Choroid plexus epithelial cell (primary cell): ENCODE data around the gene SLC15A1.
A peak's percentile ranks its signal among the peaks of the same experiment; 100 is the strongest.

ENCODE experiments used
- DNase-seq: peaks from one replicate; pipeline ENCODE4 v3.0.0-alpha.2; 2010; ENCODE audit warnings: low read depth
- H3K4me3 ChIP-seq: 2 replicates; pipeline ENCODE4 v1.5.1; 2011; ENCODE audit warnings: low read depth, mild to moderate bottlenecking, control low read depth, low read length, moderate library complexity
- TF ChIP-seq, protein P1 (sequence below): conservative IDR thresholded peaks from 2 replicates; pipeline ENCODE4 v1.5.1; 2011; ENCODE audit warnings: low read depth, mild to moderate bottlenecking, control low read depth, inconsistent platforms, low read length, moderate library complexity

SLC15A1 gene

DNA sequence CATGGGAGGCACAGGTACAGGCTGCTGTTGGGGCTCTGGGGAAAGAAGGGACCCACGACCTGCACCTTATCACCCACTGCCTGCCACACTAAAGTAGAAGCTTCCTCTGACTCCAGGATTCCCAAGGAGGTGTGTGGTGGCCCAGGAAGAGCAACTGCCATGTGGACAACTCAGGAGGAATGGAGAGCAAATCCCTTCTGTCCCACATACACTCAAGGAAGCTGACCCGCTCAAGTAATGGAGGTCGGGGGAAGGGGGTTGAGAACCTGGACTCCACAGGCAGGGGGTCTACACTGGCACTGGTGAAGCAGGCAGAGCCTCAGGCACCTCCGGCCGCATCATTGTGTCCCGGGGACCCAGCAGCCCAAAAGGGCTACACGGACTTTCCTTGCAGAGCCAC is 29.4 kb upstream of the SLC15A1 start:
- no peak for DNase-seq
- TF ChIP-seq, protein P1, sequence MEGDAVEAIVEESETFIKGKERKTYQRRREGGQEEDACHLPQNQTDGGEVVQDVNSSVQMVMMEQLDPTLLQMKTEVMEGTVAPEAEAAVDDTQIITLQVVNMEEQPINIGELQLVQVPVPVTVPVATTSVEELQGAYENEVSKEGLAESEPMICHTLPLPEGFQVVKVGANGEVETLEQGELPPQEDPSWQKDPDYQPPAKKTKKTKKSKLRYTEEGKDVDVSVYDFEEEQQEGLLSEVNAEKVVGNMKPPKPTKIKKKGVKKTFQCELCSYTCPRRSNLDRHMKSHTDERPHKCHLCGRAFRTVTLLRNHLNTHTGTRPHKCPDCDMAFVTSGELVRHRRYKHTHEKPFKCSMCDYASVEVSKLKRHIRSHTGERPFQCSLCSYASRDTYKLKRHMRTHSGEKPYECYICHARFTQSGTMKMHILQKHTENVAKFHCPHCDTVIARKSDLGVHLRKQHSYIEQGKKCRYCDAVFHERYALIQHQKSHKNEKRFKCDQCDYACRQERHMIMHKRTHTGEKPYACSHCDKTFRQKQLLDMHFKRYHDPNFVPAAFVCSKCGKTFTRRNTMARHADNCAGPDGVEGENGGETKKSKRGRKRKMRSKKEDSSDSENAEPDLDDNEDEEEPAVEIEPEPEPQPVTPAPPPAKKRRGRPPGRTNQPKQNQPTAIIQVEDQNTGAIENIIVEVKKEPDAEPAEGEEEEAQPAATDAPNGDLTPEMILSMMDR: no peak

DNA sequence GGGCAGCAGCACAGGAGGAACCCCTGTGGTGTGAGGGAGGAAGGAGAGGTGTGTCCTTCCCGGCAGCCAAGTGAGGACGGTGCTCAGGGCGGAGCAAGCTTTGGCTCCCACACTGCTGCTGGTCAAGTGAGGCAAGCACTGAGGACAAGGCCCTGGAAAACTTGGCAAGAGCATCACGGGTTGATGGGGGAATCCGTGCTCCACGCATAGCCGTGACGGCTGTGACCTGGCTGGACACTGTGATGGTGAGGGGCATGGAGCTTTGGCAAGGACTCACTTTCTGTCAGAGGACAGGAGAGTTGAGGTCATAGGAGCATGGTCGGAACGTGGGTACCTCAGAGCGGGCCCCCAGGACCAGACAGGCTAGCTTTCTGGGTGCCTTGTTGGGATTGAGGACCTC is 29.0 kb upstream of the SLC15A1 start:
- DNase-seq: no peak
- no peak overlapping the region for H3K4me3 ChIP-seq
- TF ChIP-seq, protein P1: no peak

More for the DNA sequence above, 29.4 kb upstream of the SLC15A1 start:
- no peak overlapping the region for H3K4me3 ChIP-seq

DNA sequence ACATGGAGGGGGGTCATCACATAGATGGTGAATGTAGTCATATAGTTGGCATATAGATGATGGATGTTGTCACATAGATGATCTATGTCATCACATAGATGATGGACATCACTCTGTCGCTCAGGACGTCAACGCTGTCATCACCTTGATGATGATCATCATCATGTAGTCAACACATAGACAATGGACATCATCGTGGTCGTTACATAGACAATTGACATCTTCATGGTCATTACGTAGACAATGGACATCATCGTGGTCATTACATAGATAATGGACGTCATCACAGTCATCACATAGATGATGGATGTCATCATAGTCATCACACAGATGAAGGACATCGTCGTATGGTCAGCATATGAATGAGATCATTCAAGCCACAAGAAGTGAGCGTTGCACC is 28.6 kb upstream of the SLC15A1 start:
- no peak for DNase-seq
- TF ChIP-seq, protein P1: no peak
- no peak overlapping the region for H3K4me3 ChIP-seq

DNA sequence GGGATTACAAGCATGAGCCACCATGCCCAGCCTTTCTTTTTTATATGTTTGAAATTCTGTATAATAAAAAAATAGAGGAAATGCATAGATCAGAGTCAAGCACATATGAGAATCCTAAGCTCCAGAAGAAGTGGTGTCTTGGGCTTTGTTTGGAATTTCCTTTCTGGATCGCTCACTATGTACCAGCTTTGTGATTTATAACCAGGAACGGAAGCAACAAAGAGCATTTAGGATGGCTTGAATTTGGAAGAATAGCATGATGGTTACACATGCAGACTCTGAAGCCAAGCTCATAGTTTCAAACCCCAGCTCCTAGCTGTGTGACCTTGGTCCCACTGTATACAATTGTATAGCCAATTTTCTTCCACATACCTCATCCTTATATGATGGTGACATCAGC is 28.0 kb upstream of the SLC15A1 start:
- H3K4me3 ChIP-seq: no peak overlapping the region
- TF ChIP-seq, protein P1: no peak
- DNase-seq: no peak

DNA sequence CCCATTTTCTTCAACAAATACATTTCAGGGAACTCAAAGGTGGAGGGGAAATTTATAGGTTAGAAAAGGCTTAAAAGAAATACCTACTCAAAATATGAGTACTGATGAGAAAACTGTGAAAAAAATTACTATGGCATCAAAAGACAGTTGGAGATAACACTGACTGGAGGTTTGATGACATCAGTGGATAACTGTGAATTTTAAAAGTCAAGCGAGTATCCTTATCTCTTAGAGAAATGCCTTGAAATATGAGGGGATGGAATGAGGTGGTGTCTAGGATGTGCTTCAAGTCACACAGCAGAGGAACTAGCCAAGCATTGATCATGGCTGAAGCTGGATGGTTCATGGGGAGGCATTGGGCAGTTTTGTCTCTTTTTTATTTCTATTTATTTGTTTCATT is 27.2 kb upstream of the SLC15A1 start:
- DNase-seq: no peak
- TF ChIP-seq, protein P1: no peak
- H3K4me3 ChIP-seq: no peak overlapping the region

DNA sequence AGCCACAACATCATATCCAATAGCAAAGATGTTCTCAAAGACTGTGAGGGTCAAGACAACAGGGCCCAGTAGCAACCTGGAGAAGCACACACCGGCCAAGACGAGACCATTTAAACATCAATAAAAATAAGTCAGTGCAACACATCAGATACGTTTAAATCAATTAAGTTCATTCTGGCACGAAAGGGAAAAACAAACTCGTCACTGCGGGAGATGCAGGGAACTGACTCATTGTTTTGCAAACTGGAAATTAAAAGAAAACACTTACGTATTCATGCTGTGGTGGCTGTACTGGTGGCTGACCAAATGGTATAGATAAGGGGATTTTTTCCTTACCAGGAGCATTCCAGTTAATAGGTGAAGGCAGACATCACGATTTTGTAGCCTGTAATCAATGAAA is 26.3 kb upstream of the SLC15A1 start:
- peak; percentile 70 for DNase-seq
- TF ChIP-seq, protein P1: no peak
- H3K4me3 ChIP-seq: no peak overlapping the region

DNA sequence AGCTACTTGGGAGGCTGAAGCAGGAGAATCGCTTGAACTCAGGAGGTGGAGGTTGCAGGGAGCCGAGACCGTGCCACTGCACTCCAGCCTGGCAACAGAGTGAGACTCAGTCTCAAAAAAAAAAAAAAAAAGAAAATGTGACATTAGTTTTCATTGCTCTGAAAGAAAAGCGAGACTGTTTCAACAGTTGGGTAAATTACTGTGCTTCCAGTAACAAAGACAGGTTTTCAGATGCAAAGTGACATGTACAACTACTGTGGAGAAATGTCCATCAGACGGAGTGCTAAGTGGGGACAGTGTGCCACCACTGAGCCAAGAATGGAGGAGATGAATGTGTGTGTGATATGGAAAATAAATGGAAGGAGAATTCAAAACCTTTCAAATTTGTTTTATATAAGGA is 24.2 kb upstream of the SLC15A1 start:
- H3K4me3 ChIP-seq: no peak overlapping the region
- TF ChIP-seq, protein P1: no peak
- no peak for DNase-seq
